Hematopoietic multipotent progenitor cell treated with erythropoietin and hydrocortisone succinate and interleukin-3 and kit ligand, for 4 days (in vitro differentiated cells): ENCODE results near the gene DCT.
"Not testable (repeated sequence)": the region's sequence is repeated elsewhere in the genome, so short reads cannot be mapped to it uniquely, and the experiment has no call there.

Experiments used
- DNase-seq: peaks from one replicate; pipeline ENCODE4 v3.0.0-alpha.2; 2015

DCT gene

DNA sequence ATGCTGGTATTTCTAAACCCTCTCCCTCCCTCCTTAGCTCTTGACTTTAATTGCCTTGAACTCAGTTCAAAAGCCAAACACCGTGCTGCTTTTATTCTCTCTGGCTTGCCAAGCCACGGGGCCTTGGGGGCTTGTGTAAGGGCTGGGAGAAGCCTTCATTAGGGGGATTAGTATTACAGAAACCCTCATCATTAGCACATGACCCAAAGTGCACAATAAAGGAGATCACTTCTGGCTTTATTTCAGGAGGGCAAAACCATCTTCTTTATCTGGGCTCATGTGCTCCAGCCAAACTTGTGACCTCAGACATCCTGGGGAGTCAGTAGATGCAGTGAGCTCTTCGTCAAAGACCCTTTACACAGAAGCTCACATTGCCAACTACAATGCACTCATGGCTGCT, at the start of gene DCT:
Gene DCT, minus strand, starts transcription at position 67 of the 400 bp plus-strand sequence. CDS start 427 bp downstream, outside the sequence.
- DNase-seq: no peak

DNA sequence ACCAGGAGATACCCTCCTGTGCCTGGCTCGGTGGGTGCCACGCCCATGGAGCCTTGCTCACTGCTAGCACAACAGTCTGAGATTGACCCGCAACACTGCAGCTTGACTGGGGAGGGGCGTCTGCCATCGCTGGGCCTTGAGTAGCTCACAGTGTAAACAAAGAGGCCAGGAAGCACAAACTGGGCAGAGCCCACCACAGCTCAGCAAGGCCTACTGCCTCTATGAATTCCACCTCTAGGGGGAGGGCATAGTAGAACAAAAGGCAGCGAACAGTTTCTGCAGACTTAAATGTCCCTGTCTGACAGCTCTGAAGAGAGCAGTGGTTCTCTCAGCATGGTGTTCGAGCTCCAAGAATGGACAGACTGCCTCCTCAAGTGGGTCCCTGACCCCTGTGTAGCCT, 47.5 kb upstream of the DCT start:
- not testable (repeated sequence) for DNase-seq

GRCh38 chr13:94525781-94526180, 46.3 kb upstream of the DCT start:
- no peak for DNase-seq

DNA sequence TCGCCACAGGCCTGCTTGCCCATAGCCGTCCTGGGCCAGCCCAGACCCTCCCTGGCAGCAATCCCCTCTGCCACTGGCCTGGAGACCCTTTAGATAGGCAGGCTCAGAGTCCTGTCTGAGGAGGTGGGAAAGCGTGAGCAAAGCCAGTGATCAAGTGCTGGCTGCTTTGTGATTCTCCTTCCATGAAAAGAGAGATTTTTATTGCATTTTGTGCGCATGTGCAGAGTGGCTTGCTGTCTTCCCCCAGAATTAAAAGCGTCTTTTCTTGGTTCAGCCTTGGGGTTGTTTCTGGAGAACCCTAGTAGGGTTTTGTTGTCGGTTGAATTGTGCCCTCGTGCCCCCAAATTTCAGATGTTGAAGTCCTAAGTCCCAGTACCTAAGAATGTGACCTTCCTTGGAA, 44.9 kb upstream of the DCT start:
- no peak for DNase-seq

- DNase-seq: no peak
Measured at GRCh38 chr13:94520001-94520400, 40.5 kb upstream of the DCT start.

GRCh38 chr13:94516456-94516855, 37.0 kb upstream of the DCT start:
- DNase-seq: no peak

DNA sequence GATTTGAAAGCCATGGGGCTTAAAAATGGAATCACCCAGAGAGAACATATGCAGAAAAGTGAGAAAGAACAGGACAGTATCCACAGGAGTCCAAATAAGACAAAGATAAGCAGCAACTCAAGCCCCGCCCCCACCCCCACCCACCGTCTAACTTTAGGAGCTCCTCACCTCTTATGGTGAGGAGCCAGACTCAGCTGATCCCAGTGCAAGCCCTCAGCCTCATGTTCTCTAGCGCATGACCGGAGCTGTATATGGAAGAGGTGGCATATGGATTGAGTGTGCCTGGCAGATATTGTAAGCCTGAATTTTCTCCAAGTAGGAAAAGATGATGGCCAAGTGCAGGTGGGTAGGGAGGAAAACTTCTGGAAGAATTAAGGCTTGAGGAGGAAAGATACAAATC, 36.4 kb upstream of the DCT start:
- DNase-seq: no peak

DNA sequence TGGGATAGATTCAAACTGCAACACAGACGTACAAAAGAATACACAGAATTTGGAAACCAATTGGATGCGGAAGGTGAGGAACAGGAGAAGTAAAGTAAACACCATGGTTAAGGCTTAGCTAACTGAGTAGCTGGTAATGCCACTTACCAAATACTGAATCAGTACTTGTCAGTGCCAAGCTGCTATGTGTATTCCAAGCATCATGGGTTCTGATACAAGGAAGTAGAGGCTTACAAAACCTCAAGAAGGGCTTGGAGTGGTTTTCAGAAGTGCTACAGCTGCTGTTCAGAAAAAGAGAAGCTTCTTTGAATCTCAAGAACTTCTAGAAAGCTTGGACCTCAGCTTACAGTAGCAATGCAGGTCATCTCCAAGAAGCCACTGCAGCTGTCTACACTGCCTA, 35.9 kb upstream of the DCT start:
- DNase-seq: no peak

GRCh38 chr13:94513026-94513425, 33.5 kb upstream of the DCT start:
- DNase-seq: no peak

DNA sequence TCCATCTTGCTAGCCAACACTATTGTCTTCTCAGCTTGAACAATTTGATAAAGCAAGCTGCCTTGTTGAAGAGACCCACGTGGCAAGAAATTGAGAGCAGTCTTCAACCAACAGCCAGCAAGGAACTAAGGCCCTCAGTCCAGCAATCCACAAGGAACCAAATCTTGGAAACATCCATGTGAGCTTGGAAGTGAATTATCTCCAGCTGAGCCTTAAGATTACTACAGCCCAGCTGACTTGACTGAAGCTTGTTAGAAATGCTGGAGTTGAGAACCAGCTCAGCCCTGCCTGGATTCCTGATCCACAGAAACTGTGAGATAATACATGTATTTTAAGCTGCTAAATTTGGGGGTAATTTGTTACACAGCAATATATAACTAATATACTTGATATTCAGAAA, 26.2 kb upstream of the DCT start:
- DNase-seq: no peak

GRCh38 chr13:94503851-94504250, 24.4 kb upstream of the DCT start:
- DNase-seq: no peak

GRCh38 chr13:94498831-94499230, 19.3 kb upstream of the DCT start:
- DNase-seq: not testable (repeated sequence)

- DNase-seq: no peak
Measured at GRCh38 chr13:94495806-94496205, 16.3 kb upstream of the DCT start.

DNA sequence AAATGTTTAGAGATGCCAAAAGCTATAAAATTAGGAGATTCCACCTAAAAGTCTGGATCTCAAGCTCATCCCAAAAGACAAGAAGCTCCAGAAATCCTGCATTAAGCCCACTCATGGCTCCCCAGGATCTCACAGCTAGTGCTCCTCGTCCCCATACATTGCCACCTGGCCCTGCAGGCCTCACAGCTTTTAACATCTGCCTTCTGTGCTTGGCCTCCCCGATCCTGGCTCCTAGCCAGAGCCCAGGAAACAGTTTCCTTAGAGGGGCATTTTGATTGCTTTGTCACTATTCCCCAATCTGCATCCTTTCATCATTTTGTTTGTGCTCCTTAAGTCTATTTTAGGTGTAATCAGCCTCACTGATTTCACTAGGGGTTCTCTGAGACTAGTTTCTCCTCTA, 14.5 kb upstream of the DCT start:
- DNase-seq: no peak

GRCh38 chr13:94487043-94487442, 7.6 kb upstream of the DCT start:
- no peak for DNase-seq

DNA sequence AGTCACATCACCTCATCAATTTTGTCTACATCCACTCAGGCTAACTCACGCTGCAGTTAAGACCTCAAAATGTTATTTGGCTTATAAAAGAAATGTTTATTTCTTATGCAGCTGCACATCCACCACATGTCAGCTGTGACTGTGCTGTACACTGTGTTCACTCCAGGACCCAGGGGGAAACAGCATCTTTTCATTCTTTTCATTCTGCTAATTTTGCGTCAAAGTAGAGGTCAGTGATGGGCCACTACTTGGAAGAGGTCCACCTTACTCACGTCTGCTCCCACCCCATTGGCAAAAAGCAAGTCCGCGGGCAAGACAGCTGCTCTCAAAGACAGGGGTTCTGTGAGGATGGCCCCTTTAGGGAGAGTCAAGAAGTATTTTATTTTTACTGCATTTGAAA, 4.5 kb upstream of the DCT start:
- DNase-seq: no peak

DNA sequence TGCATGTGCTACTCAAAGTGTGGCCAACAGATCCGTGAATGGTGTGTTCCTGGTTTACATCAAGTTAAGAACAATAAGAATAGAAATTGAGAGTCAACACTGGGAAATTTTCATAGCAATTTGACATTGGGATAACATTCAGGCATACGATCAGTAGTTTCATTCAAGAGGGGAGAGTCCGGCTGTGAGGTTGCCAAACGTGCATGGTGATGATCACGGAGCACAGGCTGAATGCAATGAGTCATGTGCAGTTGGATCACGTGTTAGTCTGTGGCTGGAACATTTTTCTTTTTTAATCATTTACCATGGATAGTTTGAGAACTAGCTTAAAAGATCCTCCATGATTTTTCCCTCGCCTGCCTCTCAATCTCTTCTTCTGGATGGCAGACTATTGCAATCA, 2.5 kb upstream of the DCT start:
- DNase-seq: no peak

DNA sequence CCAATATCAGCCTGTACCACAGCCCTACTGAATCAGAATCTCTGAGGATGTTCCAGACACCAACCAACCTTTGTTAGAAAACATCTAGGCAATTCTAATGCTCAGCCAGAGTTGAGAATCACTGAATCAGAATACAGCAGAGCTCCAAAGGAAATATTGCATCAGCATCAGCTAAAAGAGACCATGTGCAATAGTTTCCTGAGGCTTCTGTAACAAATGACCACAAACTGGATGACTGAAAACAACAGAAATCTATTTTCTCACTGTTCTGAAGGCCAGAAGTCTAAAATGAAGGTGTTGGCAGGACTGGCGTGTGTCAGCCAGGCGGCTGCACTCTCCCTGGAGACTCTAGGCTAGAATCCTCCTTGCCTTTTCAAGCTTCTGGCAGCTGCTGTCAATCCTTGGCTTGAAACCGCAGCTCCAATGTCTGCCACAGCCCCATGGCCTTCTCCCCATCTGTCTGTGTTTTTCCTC, 1.2 kb upstream of the DCT start:
- peak; percentile 65 for DNase-seq

DNA sequence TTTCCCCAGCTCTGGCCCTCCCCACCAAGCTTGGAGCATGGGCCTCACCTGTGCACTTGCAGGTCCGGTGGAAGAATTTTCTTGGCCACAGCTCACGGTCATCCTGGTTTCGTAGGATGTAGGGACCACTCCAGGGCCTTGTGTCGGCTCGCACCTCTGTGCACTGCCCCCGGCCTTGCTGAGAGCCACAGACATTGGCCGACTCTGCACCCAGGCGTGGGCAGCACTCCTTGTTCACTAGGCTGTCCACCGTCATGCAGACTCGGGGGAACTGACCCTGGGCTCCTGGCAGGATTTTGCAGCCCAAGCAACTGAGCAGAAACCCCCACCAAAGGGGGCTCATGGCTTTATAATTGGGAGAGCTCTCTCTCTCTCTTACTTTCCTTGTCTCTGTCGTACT, 569 bp downstream of the DCT start:
- no peak for DNase-seq

DNA sequence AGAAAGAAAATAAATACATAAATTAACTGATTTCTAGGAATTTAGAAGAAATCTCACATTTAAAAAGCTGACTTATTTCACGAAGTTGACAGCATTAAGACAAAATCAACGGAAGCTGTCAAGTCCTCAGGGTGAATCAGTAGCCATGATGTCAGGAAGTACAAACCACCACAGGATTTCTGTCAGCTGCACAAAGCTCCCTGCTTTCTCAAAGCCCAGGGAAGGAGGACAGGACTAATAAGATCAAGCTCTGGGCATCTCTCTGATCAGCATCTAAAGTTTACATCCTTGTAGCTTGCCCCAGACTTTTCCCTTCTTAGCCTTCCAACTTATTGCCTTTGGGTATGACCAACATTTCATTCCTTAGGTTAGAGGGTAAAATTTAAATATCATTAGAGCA, 9.4 kb downstream of the DCT start:
- DNase-seq: no peak

- DNase-seq: peak; percentile 15
Measured at GRCh38 chr13:94464771-94465170, 14.7 kb downstream of the DCT start.

DNA sequence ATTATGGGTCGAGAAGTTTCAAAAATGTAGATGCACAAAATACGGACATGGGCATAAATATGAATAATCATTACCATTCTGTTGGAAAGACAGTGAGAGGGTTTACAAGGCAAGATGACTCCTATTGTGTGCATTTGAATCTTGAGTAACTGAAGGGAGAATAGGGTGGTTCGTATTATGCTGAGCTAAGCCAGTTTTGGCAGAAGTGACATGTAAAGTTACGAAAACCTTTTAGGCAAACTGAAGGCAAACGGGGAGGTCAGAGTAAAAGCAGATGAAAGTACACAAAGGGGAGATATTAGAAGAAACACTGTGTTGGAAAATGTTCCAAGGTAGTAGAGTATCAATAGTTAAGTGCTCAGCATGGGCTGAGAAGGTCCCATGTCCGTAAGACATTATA, 16.8 kb downstream of the DCT start:
- DNase-seq: no peak

DNA sequence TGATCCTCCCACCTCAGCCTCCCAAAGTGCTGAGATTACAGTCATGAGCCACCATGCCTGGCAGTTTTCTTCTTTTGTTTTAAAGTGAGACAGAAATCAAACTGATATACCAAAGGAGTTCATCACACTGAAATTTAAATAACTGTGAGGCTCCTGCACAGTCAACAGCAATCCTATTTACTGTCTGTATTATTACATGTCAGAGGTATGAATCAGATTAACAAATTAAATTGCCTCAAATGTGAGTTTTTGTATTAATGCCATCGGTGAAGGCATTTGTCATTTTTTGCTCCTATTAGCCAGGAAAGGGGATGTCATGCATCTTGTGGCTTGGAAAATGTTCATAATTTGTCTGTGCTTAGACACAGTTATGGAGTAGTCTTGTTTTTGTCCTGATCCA, 20.4 kb downstream of the DCT start:
- DNase-seq: no peak

DNA sequence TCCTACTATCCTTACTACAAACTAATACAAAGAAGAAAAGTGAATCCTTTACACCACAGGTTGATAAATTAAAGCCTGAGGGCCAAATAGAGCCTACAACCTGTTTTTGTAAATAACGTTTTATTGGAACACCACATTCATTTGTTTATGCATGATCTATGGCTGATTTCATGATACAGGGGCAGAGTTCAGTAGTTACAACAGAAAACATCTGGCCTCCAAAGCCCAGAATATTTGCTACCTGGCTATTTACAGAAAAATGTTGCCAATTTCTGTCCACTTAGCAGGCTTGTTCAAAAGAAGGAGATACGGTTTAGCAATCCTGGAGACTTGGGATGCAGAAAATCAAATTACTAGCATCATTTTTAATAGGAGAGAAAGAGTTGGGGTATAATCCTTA, 24.1 kb downstream of the DCT start:
- DNase-seq: no peak

- DNase-seq: no peak
Measured at GRCh38 chr13:94454906-94455305, 24.6 kb downstream of the DCT start.

GRCh38 chr13:94454334-94454733, 25.1 kb downstream of the DCT start:
- DNase-seq: no peak
